Spleen (tissue), 11 donors: ENCODE data around the gene CARD10. TPM values are rescaled to one million over a fixed set of nuclear protein-coding genes. Genes with fewer than 3 reads are reported as not detected.

ENCODE experiments used
- DNase-seq: peaks from one replicate; pipeline ENCODE4 v3.0.0-alpha.2; 2020
- H3K27ac ChIP-seq, 8 donors: fragments of 200-600 bp; sonication (generic) in 7 of 8; 1 replicate in 4 of 8; 2 replicates in 4 of 8; pipeline versions ENCODE4 v1.5.0 to v1.8.0; 2016 to 2021; ENCODE audit warnings: inconsistent platforms in 4 of 8, mild to moderate bottlenecking in 4 of 8, moderate library complexity in 1 of 8
- H3K27me3 ChIP-seq, 7 donors: fragments of 200-600 bp; sonication (generic) in 6 of 7; replicated peaks in 1 of 7; 1 replicate in 4 of 7; 2 replicates in 3 of 7; pipeline versions ENCODE4 v1.5.0 to v1.8.0; 2016 to 2021; ENCODE audit warnings: inconsistent platforms in 3 of 7, mild to moderate bottlenecking in 1 of 7
- H3K36me3 ChIP-seq, 6 donors: fragments of 200-600 bp; sonication (generic) in 5 of 6; 1 replicate in 4 of 6; 2 replicates in 2 of 6; pipeline versions ENCODE4 v1.5.0 to v1.8.0; 2016 to 2021; ENCODE audit warnings: inconsistent platforms in 2 of 6
- H3K4me1 ChIP-seq, 6 donors: fragments of 200-600 bp; sonication (generic) in 5 of 6; 1 replicate in 3 of 6; 2 replicates in 3 of 6; pipeline versions ENCODE4 v1.5.0 to v1.8.0; 2016 to 2021; ENCODE audit warnings: inconsistent platforms in 3 of 6
- H3K4me3 ChIP-seq, 8 donors: fragments of 200-600 bp; sonication (generic) in 7 of 8; 1 replicate in 4 of 8; 2 replicates in 4 of 8; pipeline versions ENCODE4 v1.5.0 to v1.8.0; 2016 to 2021; ENCODE audit warnings: inconsistent platforms in 4 of 8, mild to moderate bottlenecking in 4 of 8, moderate library complexity in 2 of 8
- H3K9me3 ChIP-seq, 8 donors: fragments of 200-600 bp; sonication (generic) in 7 of 8; 1 replicate in 4 of 8; 2 replicates in 4 of 8; pipeline versions ENCODE4 v1.5.0 to v1.8.0; 2016 to 2021; ENCODE audit warnings: inconsistent platforms in 4 of 8
- CTCF ChIP-seq, 11 experiments: fragments of 200-600 bp in 7 of 11; fragments of 450-650 bp in 4 of 11; sonication (generic) in 4 of 11; IDR thresholded peaks in 8 of 11; conservative IDR thresholded peaks in 3 of 11; 1 replicate in 7 of 11; 2 replicates in 4 of 11; pipeline versions ENCODE4 v1.4.0 to v1.8.0; 2016 to 2021; ENCODE audit warnings: antibody characterized with exemption in 11 of 11, inconsistent platforms in 4 of 11, mild to moderate bottlenecking in 1 of 11
- POLR2A ChIP-seq, 3 donors: fragments of 450-650 bp; IDR thresholded peaks; one replicate each; pipeline ENCODE4 v1.5.1; 2017; ENCODE audit warnings: antibody characterized with exemption in 3 of 3, mild to moderate bottlenecking in 1 of 3
- POLR2AphosphoS5 ChIP-seq, 3 donors: sonication (generic); formaldehyde crosslinking; IDR thresholded peaks; one replicate each; pipeline ENCODE4 v1.5.1; 2017; ENCODE audit warnings: antibody characterized with exemption in 3 of 3
- WGBS, 5 donors: extraction: QIAGEN DNeasy Blood & Tissue Kit in 3 of 5; methylation state at CpG; one replicate each; pipeline versions ENCODE4 v1.1.5 to v1.1.7; 2013 to 2018; 5-methylcytosine and 5-hydroxymethylcytosine counted together
- intact Hi-C: fragments of 100-400 bp; cut with DNase I; formaldehyde crosslinking; loops from one replicate; pipeline ENCODE4 v1.15.0; 2023; ENCODE audit warnings: low total_unique reads
- polyA plus RNA-seq, 3 donors: library from polyadenylated mRNA; stranded (reverse); fragments of 200-250 nt; gene quantifications; one replicate each; pipeline ENCODE4 v1.2.1, GENCODE V29; 2013
- total RNA-seq, 7 donors: library from RNA; depleted of rRNA in 3 of 7; stranded (reverse); fragments of >200 nt in 3 of 7; fragmentation: NEBNext Ultra II Directional in 4 of 7; extraction: Animal tissue kit (Norgen Biotek cat#: 25700) in 4 of 7; gene quantifications; one replicate each; pipeline versions ENCODE4 v1.1.0 to v1.2.1, GENCODE V29; 2016 to 2021
- donor health status: healthy with polysubstance abuse.
- donor health status: DM: no; HTN: no; CAD: no; lungs with moderate emphysema.
- donor health status: DM: no; HTN: no; CAD: no.
- donor health status: Bipolar disorder and iron deficiency.
- donor health status: healthy.
- donor health status: DM: no; HTN: no; CAD: no.
- donor health status: DM: yes; HTN: yes; CAD: no.

CARD10 gene
- total and polyA plus RNA-seq, 10 donors: 2.5 to 12.5 (median 9.5) TPM

GRCh38 chr22:37457093-37457893, 61.9 kb downstream of the CARD10 start:
- DNase-seq: peak; percentile 93
- Histone ChIP-seq H3K36me3 (peaks cover 0 to 19% (median 1%) of the 10 kb centered on the region in 6 donors), H3K4me3 (no peak overlapping the region), H3K9me3 (no peaks in the 10 kb centered on the region), H3K27me3 (peaks cover 0 to 13% (median 0%) of the 10 kb centered on the region in 7 donors), H3K4me1 (no peaks in the 10 kb centered on the region), H3K27ac (no peak overlapping the region)
- 38 to 54% (median 49%) methylated on average over 4 of the region's 4 CpGs for WGBS, 5 donors
- TF ChIP-seq POLR2A (IDR thresholded peaks at IDR 0.05) (no peak), POLR2AphosphoS5 (IDR thresholded peaks at IDR 0.05) (peak in 1 of 3 donors; percentile 22), CTCF (IDR thresholded peaks at IDR 0.05 in 8 of 11, conservative IDR thresholded peaks at IDR 0.05 in 3 of 11) (peak; percentile 83 to 95 (median 88))
- intact Hi-C loops: loop anchor here (2.0 to 5.0 kb wide), 2 partner anchors 140 to 190 kb away; no protein-coding TSS in a partner anchor

DNA sequence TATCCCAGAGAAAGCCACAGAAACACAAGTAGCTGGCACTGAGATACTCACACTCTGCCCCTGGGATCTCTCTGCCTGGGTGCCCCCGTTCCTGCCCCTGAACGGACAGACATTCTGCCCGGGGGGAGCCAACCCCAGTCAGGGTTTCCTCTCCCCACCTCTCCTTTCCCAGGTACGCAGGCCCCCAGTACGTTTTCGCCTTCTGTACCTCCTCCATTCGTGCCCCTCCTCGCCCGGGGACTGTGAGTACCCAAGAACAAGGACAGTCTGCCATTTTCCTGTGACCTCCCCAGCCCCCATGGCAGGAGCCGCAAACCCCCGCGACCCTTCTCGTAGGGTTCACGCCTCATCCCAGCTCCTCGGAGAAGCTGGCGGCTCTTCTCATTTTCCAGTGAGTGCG, 62.9 kb downstream of the CARD10 start:
- intact Hi-C loops: loop anchor here (2.0 to 5.0 kb wide), 2 partner anchors 140 to 189 kb away; no protein-coding TSS in a partner anchor
- DNase-seq: no peak
- 82 to 87% (median 83%) methylated on average over 17 of the region's 17 CpGs for WGBS, 5 donors

GRCh38 chr22:37455896-37456295, 63.3 kb downstream of the CARD10 start:
- no peak overlapping the region for H3K27ac ChIP-seq
- H3K4me3 ChIP-seq: no peak overlapping the region
- TF ChIP-seq POLR2A (IDR thresholded peaks at IDR 0.05) (no peak), POLR2AphosphoS5 (IDR thresholded peaks at IDR 0.05) (no peak), CTCF (IDR thresholded peaks at IDR 0.05 in 8 of 11, conservative IDR thresholded peaks at IDR 0.05 in 3 of 11) (no peak)
- intact Hi-C loops: loop anchor here (2.0 to 5.0 kb wide), 2 partner anchors 139 to 189 kb away; no protein-coding TSS in a partner anchor
- H3K36me3 ChIP-seq: peaks cover 0 to 19% (median 1%) of the 10 kb centered on the region in 6 donors
- H3K4me1 ChIP-seq: no peaks in the 10 kb centered on the region
- WGBS, 5 donors: 77 to 86% (median 81%) methylated on average over 12 to 14 of the region's 14 CpGs
- no peak for DNase-seq
- H3K9me3 ChIP-seq: no peaks in the 10 kb centered on the region
- peaks cover 0 to 13% (median 0%) of the 10 kb centered on the region in 7 donors for H3K27me3 ChIP-seq

More for the DNA sequence above, 62.9 kb downstream of the CARD10 start:
- Histone ChIP-seq H3K27ac (no peak overlapping the region), H3K9me3 (no peaks in the 10 kb centered on the region), H3K36me3 (peaks cover 0 to 19% (median 1%) of the 10 kb centered on the region in 6 donors), H3K4me3 (no peak overlapping the region), H3K27me3 (peaks cover 0 to 13% (median 0%) of the 10 kb centered on the region in 7 donors), H3K4me1 (no peaks in the 10 kb centered on the region)
- no peak for TF ChIP-seq CTCF (IDR thresholded peaks at IDR 0.05 in 8 of 11, conservative IDR thresholded peaks at IDR 0.05 in 3 of 11)
- no peak for TF ChIP-seq POLR2AphosphoS5 (IDR thresholded peaks at IDR 0.05)
- no peak for TF ChIP-seq POLR2A (IDR thresholded peaks at IDR 0.05)
